HG03095 (cell line): ENCODE results near the gene TMEM182.

ENCODE experiments used
- ATAC-seq: cut with Tn5 transposase; IDR thresholded peaks from one replicate; pipeline ENCODE4 v1.9.1; 2021; ENCODE audit warnings: moderate library complexity; ENCODE audit not compliant: unreplicated experiment

The TMEM182 gene

GRCh38 chr2:102761763-102762162, at the start of gene TMEM182:
TMEM182 (plus strand) TSS chr2:102762031; CDS start chr2:102762218, 187 bp downstream.
- ATAC-seq = no peak

- ATAC-seq = no peak
Measured at GRCh38 chr2:102717308-102718018, 44.4 kb upstream of the TMEM182 start.

- ATAC-seq = no peak
Measured at GRCh38 chr2:102718387-102719316, 43.2 kb upstream of the TMEM182 start.

DNA sequence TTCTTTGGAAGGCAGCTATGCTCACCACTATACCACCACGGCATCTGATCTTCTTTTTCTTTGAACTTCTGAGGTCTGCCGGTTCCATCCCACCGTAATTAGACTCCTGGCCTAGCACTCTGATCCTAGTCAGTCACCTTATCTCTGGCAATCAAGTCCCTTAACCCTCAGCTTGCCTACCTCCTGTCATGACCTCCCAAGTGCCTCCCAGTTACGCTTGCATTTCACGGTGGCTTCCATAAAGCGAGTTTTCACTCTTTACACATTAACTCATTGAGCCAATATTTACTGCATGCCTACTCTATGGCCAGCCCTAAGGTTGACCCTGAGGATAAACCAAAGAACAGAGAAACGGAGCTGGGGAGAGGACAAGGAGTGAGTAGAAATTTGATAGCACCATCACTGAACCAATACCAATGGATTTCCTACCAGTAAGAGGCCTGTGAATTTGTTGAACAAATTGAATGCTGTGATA, 37.8 kb upstream of the TMEM182 start:
- no peak for ATAC-seq

GRCh38 chr2:102724553-102724952, 37.3 kb upstream of the TMEM182 start:
- no peak for ATAC-seq

DNA sequence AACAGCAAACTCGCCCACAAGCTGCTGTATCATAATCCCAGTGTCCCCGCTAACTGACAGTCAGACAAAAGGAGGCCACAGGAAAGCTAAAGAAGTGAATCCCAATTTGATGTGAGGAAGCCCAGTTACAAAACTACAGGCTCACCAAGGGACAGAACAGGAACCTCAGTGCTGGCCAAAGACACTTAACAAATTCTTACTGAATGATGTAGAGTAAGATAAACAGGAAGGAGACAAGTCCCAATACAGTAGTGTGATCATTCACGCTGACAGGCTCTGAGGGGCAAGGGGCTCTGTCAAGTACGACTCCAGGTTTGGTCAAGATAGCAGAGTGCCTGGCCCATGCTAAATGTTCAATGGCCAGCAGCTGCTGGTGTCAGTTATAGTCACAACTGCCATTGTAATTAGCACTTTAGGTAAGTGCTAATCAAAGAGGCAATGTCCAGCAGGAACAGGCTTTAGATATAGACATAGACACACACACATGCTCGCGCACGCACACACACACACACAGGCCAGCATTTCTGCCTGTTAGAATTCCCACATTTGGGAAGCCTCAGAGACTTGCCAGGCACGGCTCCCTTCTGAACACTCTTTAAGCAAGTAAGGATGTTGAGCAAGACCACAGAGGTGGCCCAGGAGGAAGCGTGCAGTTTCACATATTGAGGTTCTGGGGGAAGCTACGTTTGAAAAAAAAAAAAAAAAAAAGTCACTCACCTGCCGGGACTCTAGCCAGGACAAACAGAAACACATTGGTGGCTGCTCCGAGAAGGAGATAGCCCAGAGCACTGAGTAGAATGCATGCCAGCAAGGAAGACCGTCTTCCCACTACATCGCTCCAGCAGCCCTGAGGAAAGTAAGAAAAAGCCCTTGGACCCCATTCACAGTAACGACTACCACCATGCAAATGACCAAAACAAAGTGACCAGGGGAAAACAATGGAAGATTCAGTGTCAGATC, 35.4 kb upstream of the TMEM182 start:
- no peak for ATAC-seq

- ATAC-seq = no peak
Measured at GRCh38 chr2:102735416-102736109, 26.3 kb upstream of the TMEM182 start.

- peak; percentile 15 for ATAC-seq
Measured at GRCh38 chr2:102736110-102736409, 25.8 kb upstream of the TMEM182 start.

DNA sequence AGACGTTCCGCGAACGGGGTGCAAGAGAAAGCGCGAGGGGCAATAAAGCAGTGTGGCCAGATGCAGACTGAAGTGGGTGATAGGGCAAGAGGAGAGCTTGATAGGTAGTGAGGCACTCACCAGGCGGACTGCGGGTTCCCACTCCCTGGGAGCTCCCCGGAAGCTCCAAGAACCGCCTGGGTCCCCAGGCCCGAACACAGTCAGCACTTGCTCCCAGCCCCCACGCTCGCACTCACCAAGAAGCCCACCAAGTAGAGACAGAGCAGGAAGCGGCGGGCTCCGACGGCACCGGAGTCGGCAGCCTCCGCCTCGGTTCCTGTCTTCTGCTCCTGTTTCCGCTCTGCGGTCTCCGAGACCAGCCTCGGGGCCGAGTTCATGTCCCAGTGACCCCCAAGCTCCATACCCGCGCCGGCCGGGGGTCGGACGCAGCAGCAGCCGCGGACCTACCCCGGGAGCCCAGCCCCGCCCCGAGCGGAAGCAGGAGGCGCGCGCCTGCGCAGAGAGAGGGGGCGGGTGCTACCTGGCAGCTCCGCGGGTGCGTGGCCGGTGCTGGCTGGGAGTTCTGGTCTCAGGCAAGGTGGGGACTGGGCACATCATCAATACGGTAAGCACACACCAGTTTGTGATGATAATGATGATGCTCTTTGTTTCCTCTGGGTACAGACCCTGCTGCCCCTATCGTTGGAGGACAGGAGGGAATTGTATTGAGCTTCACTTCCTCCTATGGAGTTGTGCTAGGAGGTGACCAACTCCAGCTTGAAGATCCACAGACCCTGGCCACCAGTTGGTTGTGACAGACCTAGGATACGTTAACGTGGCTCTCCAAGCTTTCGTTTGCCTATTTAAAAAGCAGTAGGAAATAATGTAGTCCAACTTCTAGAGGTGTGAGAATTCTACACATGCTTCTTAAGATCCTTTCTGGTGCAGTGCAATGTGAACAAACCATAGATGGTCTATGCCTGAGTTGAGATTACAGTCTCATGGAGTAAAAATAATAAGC, 25.1 kb upstream of the TMEM182 start:
- peak; percentile 92 for ATAC-seq

GRCh38 chr2:102737431-102737830, 24.4 kb upstream of the TMEM182 start:
- ATAC-seq = peak; percentile 35

DNA sequence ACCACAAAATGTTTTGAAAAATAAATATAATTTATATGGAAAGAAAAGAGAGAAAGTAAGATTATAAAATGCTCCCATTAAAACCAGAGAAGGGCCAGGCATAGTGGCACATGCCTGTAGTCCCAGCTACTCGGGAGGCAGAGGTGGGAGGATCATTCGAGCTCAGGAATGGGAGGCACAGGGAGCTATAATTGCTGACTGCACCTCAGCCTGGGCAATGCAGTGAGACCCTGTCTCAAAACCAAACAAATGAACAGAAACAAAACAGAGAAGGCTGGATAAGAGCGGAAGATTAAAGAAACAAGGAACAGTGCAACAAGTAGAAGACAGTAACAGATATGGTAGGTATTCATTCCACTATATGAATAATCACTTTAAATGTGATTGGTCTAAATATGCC, 18.6 kb upstream of the TMEM182 start:
- ATAC-seq = no peak

DNA sequence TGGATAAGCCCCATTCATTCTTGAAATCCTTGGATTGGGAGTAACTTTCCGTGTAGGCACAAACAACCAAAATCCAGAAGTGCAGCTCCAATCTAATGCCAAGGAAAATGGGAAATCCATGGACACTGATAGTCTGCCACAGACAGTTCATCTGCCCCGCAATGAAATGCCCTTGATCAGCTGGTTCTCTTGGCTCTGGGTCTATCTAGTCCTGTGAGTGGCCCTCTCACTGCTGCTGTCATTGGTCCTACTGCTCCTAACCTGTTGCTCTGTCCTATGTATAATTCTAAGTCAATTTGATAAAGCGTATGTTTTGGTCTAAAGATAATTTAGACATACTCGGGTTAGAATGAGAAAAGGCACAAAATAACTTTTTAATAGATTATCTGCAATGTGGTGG, 13.7 kb upstream of the TMEM182 start:
- no peak for ATAC-seq

- ATAC-seq = no peak
Measured at GRCh38 chr2:102749938-102750337, 11.9 kb upstream of the TMEM182 start.

DNA sequence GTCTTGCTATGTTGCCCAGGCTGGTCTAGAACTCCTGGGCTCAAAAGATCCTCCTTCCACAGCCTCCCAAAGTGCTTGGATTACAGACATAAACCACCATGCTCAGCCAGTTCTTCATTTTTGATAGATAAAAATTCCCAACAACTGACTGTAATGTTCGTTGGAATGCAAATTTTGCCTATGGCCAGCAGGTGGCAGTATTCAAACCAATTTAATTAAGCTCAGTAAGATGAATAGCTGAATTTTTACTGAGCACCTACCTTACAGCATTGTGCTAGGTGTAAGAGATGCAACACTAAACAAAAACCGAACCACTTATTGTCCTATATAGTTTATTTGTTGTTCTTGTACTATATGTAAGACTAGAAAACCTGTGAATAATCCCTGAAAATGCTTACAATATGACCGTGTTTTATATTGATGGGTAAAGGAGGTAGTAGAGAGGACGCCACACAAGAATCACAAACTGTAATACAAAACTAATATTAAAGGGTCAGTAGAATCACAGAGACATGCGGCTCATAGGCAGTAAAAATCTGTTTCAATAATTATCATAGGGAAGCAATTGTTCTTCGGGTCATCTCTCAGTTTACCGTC, 8.2 kb upstream of the TMEM182 start:
- no peak for ATAC-seq

DNA sequence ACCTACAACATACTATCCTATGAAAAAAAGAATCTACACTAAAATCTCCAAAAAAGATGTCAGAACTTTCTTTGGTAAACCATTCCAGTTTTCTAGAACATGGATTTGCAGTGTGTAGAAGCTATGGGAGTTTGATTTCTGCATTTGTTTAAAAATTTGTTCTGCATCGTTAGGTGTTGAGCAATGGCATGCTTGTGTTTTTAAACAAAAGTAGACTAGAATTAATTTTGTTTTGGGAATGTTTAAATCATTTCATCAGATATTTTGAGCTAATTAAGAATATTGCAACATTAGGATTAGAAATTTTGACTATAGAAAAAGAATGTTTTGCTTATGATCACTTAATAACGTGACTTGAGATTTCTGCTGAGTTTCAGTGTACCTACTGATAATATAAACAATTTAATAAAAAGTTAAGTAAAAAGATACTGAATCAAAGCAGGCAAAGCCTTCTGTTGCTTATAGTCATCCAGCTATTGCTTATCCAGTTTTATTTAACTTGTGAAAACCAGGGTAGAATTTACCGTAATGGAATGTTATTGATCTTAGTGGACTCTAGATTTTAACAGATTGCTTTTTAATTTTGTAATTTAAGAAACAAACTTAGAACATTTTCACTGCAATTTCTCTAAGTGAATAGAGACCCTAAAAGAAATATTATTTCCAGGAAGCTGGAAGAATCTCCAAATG, 7.2 kb upstream of the TMEM182 start:
- ATAC-seq = no peak

DNA sequence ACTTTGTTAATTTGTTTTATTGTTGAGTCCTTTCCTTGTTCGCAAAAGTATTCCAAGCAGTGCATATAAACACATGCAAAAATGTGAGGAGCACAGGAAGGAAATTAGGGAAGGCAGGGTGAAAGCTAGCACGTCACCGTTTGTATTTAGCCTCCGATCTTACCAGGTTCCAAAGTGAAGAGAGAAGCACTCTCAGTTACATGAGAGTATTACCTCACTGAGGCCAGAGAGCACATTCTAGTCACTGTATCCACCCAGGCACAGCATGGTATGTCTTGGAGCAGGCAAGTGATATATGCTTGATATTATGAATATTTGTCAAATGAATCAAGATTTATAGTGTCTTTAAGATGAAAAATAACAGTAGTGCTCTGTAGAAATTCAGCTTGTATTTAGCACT, 6.5 kb upstream of the TMEM182 start:
- ATAC-seq = no peak

DNA sequence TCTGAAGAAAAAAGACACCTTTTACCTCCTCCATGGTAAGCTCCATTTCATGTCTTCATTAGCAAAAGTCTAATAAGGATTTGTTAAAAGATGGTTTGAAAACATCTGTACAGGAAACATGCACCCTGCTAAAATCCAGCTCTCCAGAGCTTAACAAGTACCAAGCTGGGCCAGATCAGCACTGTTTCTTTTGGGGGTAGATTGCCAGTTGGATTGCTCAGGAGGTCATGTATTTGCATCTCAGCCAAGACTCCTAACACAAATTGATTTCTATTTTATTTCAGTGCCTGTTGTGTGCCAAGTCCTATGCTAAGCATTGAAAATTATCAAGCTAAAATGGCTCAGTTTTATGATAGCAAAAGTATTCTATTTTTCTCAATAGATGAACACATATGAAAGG, 3.4 kb upstream of the TMEM182 start:
- no peak for ATAC-seq

GRCh38 chr2:102764083-102764482, 2.3 kb downstream of the TMEM182 start:
- no peak for ATAC-seq
